ENCODE results near the gene TMTC2.

DNA sequence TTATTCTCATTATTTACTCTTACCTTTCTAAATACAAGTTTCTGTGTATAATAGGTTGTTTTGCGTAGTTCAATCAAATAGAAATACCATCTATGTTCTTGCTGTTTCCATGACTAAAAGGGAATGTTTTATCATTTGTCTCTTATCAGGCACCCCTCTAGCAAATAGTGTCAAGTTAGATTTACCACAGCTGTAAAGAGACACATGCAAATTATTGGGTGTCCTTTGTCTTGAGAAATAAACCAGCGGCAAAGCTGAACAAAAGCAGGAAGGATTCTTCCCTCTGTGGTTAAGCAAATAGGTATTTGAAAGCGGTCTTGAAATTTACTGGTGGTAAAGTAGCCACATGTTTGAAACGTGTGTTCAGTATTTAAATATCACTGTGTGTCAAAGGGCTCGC lies 405.9 kb downstream of the TMTC2 start:
- no peak for TF ChIP-seq EZH2phosphoT487 (conservative IDR thresholded peaks at IDR 0.05; ENCODE audit: low read length)
- TF ChIP-seq, protein P1, sequence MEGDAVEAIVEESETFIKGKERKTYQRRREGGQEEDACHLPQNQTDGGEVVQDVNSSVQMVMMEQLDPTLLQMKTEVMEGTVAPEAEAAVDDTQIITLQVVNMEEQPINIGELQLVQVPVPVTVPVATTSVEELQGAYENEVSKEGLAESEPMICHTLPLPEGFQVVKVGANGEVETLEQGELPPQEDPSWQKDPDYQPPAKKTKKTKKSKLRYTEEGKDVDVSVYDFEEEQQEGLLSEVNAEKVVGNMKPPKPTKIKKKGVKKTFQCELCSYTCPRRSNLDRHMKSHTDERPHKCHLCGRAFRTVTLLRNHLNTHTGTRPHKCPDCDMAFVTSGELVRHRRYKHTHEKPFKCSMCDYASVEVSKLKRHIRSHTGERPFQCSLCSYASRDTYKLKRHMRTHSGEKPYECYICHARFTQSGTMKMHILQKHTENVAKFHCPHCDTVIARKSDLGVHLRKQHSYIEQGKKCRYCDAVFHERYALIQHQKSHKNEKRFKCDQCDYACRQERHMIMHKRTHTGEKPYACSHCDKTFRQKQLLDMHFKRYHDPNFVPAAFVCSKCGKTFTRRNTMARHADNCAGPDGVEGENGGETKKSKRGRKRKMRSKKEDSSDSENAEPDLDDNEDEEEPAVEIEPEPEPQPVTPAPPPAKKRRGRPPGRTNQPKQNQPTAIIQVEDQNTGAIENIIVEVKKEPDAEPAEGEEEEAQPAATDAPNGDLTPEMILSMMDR (IDR thresholded peaks at IDR 0.05; ENCODE audit: insufficient read depth, low read length, poor library complexity, severe bottlenecking), result no peak

Data from SU-DHL-6 (cell line).